ENCODE measurements around the gene CENPF. TPM values are rescaled to one million over a fixed set of nuclear protein-coding genes. Genes with fewer than 3 reads are reported as not detected.
A peak's percentile ranks its signal among the peaks of the same experiment; 100 is the strongest.

The CENPF gene, protein sequence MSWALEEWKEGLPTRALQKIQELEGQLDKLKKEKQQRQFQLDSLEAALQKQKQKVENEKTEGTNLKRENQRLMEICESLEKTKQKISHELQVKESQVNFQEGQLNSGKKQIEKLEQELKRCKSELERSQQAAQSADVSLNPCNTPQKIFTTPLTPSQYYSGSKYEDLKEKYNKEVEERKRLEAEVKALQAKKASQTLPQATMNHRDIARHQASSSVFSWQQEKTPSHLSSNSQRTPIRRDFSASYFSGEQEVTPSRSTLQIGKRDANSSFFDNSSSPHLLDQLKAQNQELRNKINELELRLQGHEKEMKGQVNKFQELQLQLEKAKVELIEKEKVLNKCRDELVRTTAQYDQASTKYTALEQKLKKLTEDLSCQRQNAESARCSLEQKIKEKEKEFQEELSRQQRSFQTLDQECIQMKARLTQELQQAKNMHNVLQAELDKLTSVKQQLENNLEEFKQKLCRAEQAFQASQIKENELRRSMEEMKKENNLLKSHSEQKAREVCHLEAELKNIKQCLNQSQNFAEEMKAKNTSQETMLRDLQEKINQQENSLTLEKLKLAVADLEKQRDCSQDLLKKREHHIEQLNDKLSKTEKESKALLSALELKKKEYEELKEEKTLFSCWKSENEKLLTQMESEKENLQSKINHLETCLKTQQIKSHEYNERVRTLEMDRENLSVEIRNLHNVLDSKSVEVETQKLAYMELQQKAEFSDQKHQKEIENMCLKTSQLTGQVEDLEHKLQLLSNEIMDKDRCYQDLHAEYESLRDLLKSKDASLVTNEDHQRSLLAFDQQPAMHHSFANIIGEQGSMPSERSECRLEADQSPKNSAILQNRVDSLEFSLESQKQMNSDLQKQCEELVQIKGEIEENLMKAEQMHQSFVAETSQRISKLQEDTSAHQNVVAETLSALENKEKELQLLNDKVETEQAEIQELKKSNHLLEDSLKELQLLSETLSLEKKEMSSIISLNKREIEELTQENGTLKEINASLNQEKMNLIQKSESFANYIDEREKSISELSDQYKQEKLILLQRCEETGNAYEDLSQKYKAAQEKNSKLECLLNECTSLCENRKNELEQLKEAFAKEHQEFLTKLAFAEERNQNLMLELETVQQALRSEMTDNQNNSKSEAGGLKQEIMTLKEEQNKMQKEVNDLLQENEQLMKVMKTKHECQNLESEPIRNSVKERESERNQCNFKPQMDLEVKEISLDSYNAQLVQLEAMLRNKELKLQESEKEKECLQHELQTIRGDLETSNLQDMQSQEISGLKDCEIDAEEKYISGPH (N-terminal part only)
- 10 to 100 TPM in 2 of 7 donors, 1 to 10 TPM in 5; 2.8 to 12.8 (median 6.5) TPM for total RNA-seq
- polyA plus RNA-seq = 1 to 10 TPM; 1.2 to 7.5 (median 1.3) TPM
- long read RNA-seq, donor 1 = 0 reads
- long read RNA-seq, donor 2 = 0 reads

DNA sequence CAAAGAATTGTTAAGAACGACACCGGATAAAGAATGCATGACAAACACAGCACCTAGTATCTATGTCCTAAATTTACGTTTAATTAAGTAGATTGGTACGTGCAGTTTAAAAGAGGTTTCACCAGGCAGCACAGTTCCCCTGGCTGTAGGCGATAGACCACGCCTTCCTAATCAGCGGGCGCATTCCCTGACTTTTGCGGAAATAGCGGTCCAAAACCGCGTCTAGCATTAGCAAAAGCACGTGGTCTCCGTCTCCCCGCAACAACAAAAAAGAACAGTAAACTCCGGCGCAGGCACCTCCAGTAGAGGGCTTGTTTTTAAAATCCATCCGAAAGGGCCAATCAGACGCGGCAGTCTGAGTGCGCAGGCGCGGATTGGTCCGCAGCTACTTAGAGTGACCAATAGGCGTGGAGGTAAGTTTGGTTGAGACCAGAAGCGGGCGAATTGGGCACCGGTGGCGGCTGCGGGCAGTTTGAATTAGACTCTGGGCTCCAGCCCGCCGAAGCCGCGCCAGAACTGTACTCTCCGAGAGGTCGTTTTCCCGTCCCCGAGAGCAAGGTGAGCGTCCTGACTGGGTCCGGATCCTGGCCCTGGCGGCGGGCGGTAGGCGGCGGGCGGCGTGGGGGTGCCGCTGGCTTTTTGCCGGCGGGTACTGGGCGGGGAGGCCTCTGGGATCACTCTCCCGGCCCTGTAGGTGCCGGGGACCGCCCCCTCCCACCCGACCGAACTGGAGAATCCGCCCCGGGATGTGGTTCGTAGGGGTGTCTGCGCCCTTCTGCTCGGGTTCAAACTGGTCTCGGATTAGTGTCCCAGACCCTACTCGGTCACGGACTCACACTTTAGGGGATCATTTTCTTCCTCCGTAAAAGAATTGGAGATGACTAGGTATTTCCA, at the start of gene CENPF:
TSS of gene CENPF (plus strand) at position 432 of the 894 bp plus-strand sequence. CDS start 10,560 bp downstream, outside the sequence.
- Histone ChIP-seq H3K36me3 (peaks cover 0 to 10% (median 0%) of the 10 kb centered on the region in 6 donors), H3K27ac (peak within 1 kb of the TSS in 4 of 8 donors; percentile 14 to 56 (median 36)), H3K4me3 (peak within 1 kb of the TSS; percentile 86 to 96 (median 88)), H3K4me1 (peaks cover 4 to 25% (median 16%) of the 10 kb centered on the region in 6 donors), H3K9me3 (no peaks in the 10 kb centered on the region), H3K27me3 (replicated peaks in 1 of 7) (no peaks in the 10 kb centered on the region)
- TF ChIP-seq POLR2A (IDR thresholded peaks at IDR 0.05) = no peak
- TF ChIP-seq, protein P1, sequence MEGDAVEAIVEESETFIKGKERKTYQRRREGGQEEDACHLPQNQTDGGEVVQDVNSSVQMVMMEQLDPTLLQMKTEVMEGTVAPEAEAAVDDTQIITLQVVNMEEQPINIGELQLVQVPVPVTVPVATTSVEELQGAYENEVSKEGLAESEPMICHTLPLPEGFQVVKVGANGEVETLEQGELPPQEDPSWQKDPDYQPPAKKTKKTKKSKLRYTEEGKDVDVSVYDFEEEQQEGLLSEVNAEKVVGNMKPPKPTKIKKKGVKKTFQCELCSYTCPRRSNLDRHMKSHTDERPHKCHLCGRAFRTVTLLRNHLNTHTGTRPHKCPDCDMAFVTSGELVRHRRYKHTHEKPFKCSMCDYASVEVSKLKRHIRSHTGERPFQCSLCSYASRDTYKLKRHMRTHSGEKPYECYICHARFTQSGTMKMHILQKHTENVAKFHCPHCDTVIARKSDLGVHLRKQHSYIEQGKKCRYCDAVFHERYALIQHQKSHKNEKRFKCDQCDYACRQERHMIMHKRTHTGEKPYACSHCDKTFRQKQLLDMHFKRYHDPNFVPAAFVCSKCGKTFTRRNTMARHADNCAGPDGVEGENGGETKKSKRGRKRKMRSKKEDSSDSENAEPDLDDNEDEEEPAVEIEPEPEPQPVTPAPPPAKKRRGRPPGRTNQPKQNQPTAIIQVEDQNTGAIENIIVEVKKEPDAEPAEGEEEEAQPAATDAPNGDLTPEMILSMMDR (IDR thresholded peaks at IDR 0.05 in 8 of 11, conservative IDR thresholded peaks at IDR 0.05 in 3 of 11) = peak in 10 of 11 experiments; percentile 9 to 54 (median 36)
- TF ChIP-seq POLR2AphosphoS5 (IDR thresholded peaks at IDR 0.05) = peak; percentile 44 to 58 (median 57)
- intact Hi-C loops (cut with DNase I; ENCODE audit: low total_unique reads) = no loop called here
- DNase-seq = peak; percentile 94
- WGBS, 5 donors = 0 to 1% (median 0%) methylated on average over 26 to 65 of the region's 65 CpGs

DNA sequence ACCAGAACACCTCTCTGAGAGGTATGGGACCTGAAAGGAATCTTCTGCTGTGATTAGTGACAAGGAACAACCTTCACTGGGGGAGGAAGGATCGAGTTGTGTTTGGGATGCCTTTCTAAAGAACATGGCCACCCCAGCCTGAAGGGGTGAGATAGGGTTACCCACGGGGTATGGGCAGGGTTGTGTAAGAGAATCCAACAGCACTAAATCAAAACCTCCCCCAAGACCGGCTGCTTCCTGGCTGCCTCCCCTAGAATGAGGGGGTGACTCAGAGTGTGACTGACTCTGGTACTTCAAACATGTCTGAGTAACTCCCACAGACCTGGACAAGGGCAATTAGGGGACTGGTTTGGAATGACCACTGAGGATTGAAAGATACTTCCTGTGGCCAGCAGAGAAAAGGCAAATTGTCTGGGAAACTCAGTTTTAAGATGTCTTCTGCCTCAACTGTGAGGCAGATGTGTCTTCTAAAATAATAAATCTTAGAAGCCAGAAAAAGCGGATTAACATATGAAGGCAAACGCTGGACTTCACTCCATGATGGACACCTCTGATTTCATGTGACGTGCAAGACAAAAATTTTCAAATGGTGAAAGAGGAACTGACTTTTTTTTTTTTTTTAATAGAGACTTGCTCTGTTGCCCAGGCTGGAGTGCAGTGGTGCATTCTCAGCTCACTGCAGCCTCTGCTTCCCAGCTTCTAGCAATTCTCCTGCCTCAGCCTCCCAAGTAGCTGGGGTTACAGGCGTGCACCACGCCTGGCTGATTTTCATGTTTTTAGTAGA, 44.9 kb upstream of the CENPF start:
- intact Hi-C loops (cut with DNase I; ENCODE audit: low total_unique reads) = no loop called here
- Histone ChIP-seq H3K9me3 (no peaks in the 10 kb centered on the region), H3K4me1 (no peaks in the 10 kb centered on the region), H3K27ac (no peak overlapping the region), H3K27me3 (replicated peaks in 1 of 7) (peaks cover 0 to 28% (median 0%) of the 10 kb centered on the region in 7 donors), H3K36me3 (no peaks in the 10 kb centered on the region), H3K4me3 (no peak overlapping the region)
- DNase-seq = no peak
- WGBS, 5 donors = 36 to 52% (median 44%) methylated on average over 8 of the region's 8 CpGs
- TF ChIP-seq POLR2A (IDR thresholded peaks at IDR 0.05) (no peak), POLR2AphosphoS5 (IDR thresholded peaks at IDR 0.05) (no peak)
- TF ChIP-seq, protein P1 (IDR thresholded peaks at IDR 0.05 in 8 of 11, conservative IDR thresholded peaks at IDR 0.05 in 3 of 11) = no peak

DNA sequence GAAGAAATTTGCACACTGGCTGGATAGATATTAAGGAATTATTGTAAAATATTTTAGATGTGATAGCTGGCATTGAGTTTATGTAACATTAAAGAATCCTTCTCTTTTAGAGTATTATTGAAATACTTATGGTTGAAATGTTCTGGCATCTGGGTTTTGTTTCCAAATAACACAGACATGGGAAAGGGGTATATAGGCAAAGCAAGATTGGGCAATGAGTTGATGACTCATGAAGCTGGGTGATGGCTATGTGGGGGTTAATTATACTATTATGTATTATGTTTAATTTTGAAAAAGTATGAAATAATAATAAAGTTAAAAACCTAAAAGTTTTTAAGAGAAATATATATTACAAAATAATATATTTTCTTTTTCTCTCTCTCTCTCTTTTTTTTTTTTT, 39.1 kb upstream of the CENPF start:
- intact Hi-C loops (cut with DNase I; ENCODE audit: low total_unique reads) = no loop called here
- H3K27me3 ChIP-seq (replicated peaks in 1 of 7) = peaks cover 0 to 21% (median 0%) of the 10 kb centered on the region in 7 donors
- no peak overlapping the region for H3K27ac ChIP-seq
- no peaks in the 10 kb centered on the region for H3K4me1 ChIP-seq
- TF ChIP-seq POLR2AphosphoS5 (IDR thresholded peaks at IDR 0.05) = no peak
- TF ChIP-seq, protein P1 (IDR thresholded peaks at IDR 0.05 in 8 of 11, conservative IDR thresholded peaks at IDR 0.05 in 3 of 11) = no peak
- TF ChIP-seq POLR2A (IDR thresholded peaks at IDR 0.05) = no peak
- no peak for DNase-seq
- H3K9me3 ChIP-seq = no peaks in the 10 kb centered on the region
- no peaks in the 10 kb centered on the region for H3K36me3 ChIP-seq
- H3K4me3 ChIP-seq = no peak overlapping the region
